Stimulated activated CD4-positive, alpha-beta T cell treated with anti-CD3 and anti-CD28 coated beads, TNF-alpha, amount 100 ng/mL, for 4 hours (primary cell): ENCODE data around the gene TFPI2.
"Not testable (repeated sequence)": the region's sequence is repeated elsewhere in the genome, so short reads cannot be mapped to it uniquely, and the experiment has no call there.

ENCODE experiments used
- DNase-seq, 3 experiments: peaks; one replicate each; pipeline ENCODE4 v3.0.0-alpha.2; 2020; ENCODE audit warnings: low read depth in 3 of 3

The TFPI2 gene

DNA sequence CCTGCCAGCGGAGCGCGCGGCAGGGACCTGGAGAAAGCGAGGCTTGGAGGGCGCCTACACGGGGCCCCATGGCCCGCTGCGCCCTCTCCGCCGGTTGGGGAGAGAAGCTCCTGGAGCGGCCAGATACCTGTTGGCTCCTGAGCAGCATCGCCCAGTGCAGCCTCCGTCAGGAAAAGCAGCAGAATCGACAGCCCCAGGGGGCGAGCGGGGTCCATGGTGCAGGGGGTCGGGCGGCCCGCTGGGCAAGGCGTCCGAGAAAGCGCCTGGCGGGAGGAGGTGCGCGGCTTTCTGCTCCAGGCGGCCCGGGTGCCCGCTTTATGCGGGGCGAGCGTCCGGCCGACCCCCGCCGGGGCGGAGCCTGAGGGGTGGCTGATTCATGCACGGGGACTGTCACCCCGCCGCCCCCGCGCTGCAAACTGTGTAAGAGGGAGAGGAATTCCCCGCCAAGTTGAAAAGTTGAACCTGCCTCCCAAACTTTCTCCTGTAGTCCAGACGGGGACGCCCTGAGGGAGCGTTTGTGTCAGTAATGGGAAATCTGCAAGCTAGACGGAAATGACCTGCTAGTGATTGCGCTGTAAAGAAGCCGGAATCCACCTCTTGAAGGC, at the start of gene TFPI2:
TFPI2 (minus strand) TSS at position 290 of the 605 bp plus-strand sequence; CDS start at position 215, 75 bp downstream.
- no peak for DNase-seq

DNA sequence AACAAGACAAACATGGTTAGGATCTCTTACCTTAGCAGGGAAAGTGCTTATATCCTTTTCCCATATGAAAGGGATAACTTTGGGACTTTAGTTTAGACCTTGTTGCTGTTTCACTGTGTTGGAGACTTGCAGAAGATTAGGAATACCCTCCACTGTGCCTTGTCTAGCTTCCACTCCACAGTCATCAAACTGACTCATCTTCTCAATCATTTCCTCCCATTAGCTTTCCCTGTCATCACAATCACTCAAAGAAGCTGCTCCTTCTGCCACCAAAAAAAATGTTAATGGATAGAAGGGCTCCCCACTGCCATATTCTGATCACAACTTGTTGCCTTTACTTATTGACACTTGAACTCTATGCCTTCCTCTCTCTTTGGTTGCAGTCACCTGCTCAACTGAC, 47.7 kb upstream of the TFPI2 start:
- DNase-seq, result no peak

GRCh38 chr7:93937818-93938217, 47.3 kb upstream of the TFPI2 start:
- no peak for DNase-seq

DNA sequence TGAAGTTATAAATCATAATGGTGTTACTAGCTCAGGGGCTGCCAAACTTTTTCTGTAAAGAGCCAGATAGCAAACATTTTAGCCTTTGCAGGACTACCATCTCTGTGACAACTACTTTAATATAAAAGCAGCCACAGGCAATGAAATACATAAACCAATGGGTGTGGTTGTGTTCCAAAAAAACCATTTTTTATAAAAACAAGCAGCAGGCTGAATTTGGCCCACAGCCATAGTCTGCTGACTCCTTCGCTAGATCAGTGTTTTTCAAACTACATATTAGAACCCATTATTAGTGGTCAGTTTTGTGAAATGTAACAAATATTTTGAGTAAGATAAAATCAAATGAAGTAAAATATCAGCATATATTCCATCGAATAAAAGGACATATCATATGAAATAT, 44.5 kb upstream of the TFPI2 start:
- DNase-seq, result no peak

DNA sequence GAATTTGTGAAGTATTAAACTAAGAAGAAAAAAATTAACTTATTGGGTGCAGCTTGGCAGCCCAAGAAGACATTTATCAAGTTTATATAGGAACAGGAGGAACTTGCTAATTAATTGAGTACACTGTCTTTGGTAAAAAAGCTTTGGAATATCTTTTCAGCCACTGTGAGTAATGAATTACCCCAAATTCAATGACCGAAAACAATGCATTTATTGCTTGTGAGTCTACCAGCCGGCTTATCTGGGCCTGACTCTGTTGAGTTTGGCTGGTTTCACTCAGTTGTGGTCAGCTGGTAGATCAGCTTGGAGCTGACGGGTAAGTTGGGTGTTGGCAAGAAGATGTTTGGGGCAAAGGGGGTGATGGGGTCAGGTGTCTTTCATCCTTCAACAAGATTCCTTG, 42.6 kb upstream of the TFPI2 start:
- no peak for DNase-seq

- DNase-seq, result no peak
These were observed 41.1 kb upstream of the TFPI2 start for GRCh38 chr7:93931655-93932054.

GRCh38 chr7:93927585-93927984, 37.0 kb upstream of the TFPI2 start:
- no peak for DNase-seq

- DNase-seq, result no peak
These were observed 36.2 kb upstream of the TFPI2 start for GRCh38 chr7:93926800-93927199.

DNA sequence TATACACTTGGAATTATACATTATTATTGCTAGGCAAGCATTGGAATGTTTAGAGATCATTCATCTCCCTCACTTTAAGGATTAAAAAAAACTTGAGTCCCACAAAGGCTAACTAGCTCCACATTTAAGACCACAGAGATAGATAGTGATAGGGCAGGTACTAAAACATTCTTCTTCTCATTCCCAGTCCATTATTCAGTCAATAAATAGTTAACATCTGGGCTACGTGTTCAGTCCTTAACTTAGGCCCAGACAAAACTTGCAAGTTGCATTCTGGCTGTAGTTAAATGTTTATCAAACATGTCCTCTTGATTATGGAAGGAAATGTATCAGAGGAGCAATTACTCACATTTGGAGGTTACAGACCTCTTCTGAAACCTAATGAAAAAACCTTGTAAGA, 33.4 kb upstream of the TFPI2 start:
- no peak for DNase-seq

DNA sequence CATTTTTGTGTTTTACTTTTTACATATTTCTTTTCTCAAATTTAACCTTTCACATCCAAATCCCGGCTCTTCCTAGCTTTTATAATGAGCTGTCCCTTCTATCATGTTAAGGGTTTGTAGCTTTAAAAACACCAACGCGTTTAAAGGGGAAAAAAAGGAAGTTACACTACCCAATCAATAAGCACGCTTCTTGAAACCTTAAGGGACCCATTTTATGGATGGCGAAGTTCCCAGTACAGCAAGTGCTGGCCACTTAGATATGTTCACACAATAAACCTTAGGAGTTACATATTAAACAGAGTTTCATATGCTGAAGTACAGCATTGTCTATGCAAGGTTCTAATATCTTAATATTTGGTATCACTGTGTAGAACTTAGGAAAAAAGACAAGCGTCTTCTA, 32.7 kb upstream of the TFPI2 start:
- no peak for DNase-seq

GRCh38 chr7:93921607-93922566, 31.3 kb upstream of the TFPI2 start, which contains the start of gene GNG11:
TSS of gene GNG11 (plus strand) at chr7:93921735. CDS start at chr7:93922138, 403 bp downstream.
- no peak for DNase-seq

DNA sequence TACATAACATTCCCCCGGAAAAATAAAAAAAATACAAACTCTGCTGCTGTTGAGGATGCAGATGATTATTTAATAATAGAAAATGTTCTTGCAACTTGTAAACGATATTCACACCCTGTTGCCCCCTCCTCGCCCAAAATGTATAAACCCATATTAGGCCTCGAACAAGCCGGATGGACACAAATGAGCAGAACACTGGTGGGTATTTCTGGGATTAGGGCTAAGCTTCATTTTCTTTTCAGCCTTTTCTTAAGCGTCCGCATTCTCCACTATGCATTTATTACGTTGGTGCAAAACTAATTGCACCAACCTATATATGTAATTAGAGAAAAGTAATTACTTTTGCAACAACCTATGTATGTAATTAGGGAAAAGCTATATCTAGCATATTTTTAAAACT, 30.6 kb upstream of the TFPI2 start:
- DNase-seq, result no peak

DNA sequence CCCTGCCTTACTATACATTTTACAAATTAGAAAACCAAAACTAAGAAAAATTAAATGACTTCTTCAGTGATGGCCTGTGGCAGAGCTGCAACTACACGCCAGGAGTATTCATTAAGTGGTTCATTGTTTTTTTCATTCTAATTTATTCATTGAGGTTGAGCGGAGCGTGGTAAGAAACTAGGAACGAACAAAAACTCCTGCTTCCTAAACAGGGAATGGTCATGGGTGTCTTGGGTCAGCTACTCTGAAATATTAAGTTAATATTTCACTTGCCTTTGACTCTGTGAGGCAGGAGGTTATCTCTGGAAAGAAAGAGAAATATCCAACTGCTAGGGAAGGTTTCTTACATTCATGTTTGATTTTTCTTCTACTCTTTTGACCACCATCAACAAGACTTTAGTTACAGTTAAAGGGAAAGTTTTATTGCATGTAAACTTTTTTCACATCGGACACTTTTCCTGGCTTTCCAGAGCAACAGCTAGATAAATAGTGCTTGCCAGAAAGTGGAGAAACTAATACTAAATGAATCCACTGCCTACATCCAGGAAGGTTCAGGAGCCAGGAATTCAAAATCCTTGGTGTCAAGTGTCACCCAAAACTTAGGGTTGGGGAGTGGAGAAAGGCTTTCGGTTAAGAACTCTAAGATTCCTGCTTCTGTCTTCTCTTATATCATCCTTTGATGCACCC, 30.1 kb upstream of the TFPI2 start:
- no peak for DNase-seq

GRCh38 chr7:93916315-93916714, 25.8 kb upstream of the TFPI2 start:
- DNase-seq, result not testable (repeated sequence)

GRCh38 chr7:93915888-93916287, 25.3 kb upstream of the TFPI2 start:
- DNase-seq, result not testable (repeated sequence)

GRCh38 chr7:93915206-93915842, 24.8 kb upstream of the TFPI2 start:
- not testable (repeated sequence) for DNase-seq

- no peak for DNase-seq
These were observed 24.1 kb upstream of the TFPI2 start for GRCh38 chr7:93914581-93915066.

GRCh38 chr7:93913197-93913596, 22.6 kb upstream of the TFPI2 start:
- DNase-seq, result no peak

- not testable (repeated sequence) for DNase-seq
These were observed 21.1 kb upstream of the TFPI2 start for GRCh38 chr7:93911661-93912060.

DNA sequence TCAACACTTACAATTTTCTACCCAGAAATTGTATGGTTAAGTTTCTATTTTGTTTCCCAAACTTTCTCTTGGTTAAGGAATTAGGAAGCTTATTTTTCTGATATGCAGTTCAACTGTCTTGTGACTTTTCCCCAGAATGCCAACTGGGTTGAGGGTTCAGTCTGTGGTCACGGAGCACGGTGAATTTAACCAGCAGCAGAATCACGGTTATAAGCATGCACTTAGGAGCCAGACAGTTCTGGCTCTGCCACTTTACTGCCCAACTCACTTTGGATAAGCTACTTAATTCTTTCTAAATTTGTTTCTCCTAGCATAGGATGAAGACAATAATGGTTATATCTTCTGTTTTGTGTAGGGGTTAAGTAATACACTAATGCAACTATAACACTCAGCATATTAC, 20.7 kb upstream of the TFPI2 start:
- DNase-seq, result not testable (repeated sequence)

DNA sequence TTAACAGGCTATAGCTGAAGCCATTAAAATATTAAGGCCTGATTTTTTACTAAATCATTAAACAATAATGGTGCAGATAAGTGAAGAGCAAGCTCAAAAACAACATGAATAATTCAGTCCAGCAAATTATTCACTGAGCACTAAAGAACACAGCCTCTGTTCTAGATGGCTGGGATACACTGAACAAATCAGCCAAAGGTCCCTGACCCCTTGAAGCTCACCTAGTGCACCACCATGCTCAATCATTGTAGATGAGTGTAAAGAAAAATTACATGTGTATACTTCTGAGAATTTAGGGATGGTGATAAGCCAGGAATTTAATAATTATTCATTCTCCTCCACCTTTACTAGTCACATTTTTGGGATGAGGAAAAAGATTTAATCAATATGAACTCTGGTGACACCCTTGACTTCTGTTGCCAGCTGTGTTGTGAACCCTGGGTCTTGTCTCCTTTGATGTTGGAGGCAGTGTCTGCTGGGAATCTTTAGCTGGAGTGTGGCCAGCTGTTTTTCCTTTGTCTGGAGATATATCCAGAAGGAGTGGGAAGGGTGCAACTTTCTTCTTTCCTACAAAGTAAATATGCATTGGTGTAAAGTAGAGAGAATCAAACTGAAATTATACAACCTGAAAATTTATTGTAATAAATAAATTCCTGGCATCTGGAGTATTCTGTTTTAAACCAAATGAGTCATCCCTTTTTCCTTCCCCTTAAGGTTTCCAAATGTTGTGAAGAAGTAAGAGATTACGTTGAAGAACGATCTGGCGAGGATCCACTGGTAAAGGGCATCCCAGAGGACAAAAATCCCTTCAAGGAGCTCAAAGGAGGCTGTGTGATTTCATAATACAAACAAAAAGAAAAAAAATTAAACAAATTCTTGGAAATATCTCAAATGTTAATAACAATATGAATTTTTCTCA, 19.8 kb upstream of the TFPI2 start:
- DNase-seq, result no peak
